NB4 (cell line): ENCODE measurements around the gene EIF4G3.

Experiments used
- MYC ChIP-seq: IDR thresholded peaks from 2 replicates; pipeline ENCODE4 v1.6.1; 2011; ENCODE audit warnings: low read depth, low read length
- POLR2A ChIP-seq: IDR thresholded peaks from 2 replicates; pipeline ENCODE4 v1.6.1; 2011; ENCODE audit warnings: mild to moderate bottlenecking; ENCODE audit not compliant: insufficient read length; ENCODE audit errors: extremely low read depth
- TF ChIP-seq, protein P1 (sequence below): IDR thresholded peaks from 2 replicates; pipeline ENCODE4 v1.6.1; 2011; ENCODE audit warnings: low read depth, low read length
- TF ChIP-seq, protein P2 (sequence below): IDR thresholded peaks from one replicate; pipeline ENCODE4 v1.5.1; 2012; ENCODE audit warnings: low read depth, low read length

DNA sequence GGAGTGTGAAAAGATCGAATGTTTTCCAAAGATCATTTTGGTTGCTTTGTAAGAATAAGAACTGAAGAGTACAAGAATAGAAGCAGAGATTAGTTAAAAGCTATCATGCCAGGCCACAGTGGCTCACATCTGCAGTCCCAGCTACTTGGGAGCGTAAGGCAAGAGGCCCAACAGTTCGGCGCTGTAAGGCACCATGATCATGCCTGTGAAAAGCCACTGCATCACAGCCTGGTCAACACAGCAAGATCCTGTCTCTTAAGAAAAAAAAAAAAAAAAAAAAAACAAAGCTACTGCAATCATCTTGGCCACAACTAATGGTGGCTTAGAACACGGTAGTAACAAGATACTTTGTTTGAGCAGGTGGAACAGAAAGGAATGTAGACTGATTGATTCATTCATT lies 116.2 kb downstream of the EIF4G3 start:
- TF ChIP-seq, protein P1, sequence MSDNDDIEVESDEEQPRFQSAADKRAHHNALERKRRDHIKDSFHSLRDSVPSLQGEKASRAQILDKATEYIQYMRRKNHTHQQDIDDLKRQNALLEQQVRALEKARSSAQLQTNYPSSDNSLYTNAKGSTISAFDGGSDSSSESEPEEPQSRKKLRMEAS: no peak
- no peak for TF ChIP-seq POLR2A
- TF ChIP-seq, protein P2, sequence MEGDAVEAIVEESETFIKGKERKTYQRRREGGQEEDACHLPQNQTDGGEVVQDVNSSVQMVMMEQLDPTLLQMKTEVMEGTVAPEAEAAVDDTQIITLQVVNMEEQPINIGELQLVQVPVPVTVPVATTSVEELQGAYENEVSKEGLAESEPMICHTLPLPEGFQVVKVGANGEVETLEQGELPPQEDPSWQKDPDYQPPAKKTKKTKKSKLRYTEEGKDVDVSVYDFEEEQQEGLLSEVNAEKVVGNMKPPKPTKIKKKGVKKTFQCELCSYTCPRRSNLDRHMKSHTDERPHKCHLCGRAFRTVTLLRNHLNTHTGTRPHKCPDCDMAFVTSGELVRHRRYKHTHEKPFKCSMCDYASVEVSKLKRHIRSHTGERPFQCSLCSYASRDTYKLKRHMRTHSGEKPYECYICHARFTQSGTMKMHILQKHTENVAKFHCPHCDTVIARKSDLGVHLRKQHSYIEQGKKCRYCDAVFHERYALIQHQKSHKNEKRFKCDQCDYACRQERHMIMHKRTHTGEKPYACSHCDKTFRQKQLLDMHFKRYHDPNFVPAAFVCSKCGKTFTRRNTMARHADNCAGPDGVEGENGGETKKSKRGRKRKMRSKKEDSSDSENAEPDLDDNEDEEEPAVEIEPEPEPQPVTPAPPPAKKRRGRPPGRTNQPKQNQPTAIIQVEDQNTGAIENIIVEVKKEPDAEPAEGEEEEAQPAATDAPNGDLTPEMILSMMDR: no peak
- TF ChIP-seq MYC: no peak
